ENCODE measurements around the gene PRPF31.
"Not testable (repeated sequence)": the region's sequence is repeated elsewhere in the genome, so short reads cannot be mapped to it uniquely, and the experiment has no call there.

The PRPF31 gene, protein sequence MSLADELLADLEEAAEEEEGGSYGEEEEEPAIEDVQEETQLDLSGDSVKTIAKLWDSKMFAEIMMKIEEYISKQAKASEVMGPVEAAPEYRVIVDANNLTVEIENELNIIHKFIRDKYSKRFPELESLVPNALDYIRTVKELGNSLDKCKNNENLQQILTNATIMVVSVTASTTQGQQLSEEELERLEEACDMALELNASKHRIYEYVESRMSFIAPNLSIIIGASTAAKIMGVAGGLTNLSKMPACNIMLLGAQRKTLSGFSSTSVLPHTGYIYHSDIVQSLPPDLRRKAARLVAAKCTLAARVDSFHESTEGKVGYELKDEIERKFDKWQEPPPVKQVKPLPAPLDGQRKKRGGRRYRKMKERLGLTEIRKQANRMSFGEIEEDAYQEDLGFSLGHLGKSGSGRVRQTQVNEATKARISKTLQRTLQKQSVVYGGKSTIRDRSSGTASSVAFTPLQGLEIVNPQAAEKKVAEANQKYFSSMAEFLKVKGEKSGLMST

GRCh38 chr19:54115109-54116063 is at the start of gene PRPF31, which contains the start of gene TFPT:
TSS of gene PRPF31 (plus strand) at chr19:54115754. CDS start at chr19:54118279, 2,525 bp downstream.
TSS of gene TFPT (minus strand) at chr19:54115657. CDS start at chr19:54115269, 388 bp downstream.
- peak; percentile 90 to 97 for DNase-seq (ENCODE audit: low read depth in 1 of 2, low spot score in 1 of 2)

DNA sequence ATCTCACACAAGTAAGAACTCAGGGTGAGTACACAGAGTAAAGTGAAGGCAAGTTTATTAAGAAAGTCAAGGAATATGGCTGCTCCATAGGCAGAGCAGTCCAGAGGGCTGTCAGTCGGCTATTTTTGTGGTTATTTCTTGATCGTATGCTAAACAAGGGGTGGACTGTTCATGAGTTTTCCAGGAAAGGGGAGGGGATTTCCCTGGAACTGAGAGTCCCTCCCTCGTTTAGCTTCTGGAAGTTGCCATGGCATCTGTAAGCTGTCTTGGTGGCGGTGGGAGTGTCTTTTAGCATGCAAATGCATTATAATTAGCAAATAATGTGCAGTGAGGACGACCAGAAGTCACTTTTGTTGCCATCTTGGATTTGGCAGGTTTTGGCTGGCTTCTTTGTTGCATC is 46.1 kb upstream of the PRPF31 start:
- no peak for DNase-seq (ENCODE audit: low read depth in 1 of 2, low spot score in 1 of 2)

DNA sequence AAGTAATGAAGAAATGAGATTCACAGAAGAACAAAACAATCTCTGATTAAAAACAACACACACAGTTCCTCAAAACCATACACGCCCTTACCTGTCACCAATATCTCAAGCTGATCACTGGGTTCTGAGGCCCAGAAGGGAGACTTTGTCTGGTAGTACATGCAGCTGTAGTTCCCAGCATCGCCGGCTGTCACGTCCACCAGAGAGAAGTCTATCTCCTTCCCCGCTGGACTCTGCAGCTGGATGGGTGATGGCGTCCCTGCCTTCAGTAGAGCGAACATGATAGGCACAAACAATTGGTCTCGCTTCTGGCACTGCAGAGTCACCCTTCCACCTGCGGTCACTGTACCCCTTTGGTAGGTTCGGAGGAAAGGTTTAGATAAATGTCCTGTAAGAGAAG is 41.7 kb upstream of the PRPF31 start:
- DNase-seq (ENCODE audit: low read depth in 1 of 2, low spot score in 1 of 2), result no peak

DNA sequence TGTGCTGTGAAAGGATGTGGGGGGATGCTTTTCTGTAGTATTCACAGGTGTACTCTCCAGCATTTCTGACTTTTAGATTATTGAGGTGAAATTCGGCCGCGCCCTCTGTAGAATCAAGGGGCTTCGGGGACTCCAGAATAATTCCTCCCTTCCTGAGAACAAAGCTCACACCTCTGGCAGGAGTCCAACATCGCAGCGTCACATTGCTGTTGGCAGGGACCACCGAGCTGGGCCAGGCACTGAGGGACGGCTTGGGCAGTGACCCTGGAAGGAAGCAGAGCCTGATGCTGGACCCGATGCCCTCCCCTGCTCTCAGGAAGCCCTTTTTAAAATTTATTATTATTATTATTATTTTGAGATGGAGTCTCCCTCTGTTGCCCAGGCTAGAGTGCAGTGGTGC is 40.7 kb upstream of the PRPF31 start:
- no peak for DNase-seq (ENCODE audit: low read depth in 1 of 2, low spot score in 1 of 2)

- DNase-seq (ENCODE audit: low read depth in 1 of 2, low spot score in 1 of 2), result no peak
These were observed 38.2 kb upstream of the PRPF31 start for GRCh38 chr19:54077334-54077733.

GRCh38 chr19:54081032-54081431 is 34.5 kb upstream of the PRPF31 start, which contains the start of gene TARM1:
TSS of gene TARM1 (minus strand) at chr19:54081365. CDS start at chr19:54081340, 25 bp downstream.
- no peak for DNase-seq (ENCODE audit: low read depth in 1 of 2, low spot score in 1 of 2)

GRCh38 chr19:54084410-54084809 is 31.1 kb upstream of the PRPF31 start:
- DNase-seq (ENCODE audit: low read depth in 1 of 2, low spot score in 1 of 2), result no peak

DNA sequence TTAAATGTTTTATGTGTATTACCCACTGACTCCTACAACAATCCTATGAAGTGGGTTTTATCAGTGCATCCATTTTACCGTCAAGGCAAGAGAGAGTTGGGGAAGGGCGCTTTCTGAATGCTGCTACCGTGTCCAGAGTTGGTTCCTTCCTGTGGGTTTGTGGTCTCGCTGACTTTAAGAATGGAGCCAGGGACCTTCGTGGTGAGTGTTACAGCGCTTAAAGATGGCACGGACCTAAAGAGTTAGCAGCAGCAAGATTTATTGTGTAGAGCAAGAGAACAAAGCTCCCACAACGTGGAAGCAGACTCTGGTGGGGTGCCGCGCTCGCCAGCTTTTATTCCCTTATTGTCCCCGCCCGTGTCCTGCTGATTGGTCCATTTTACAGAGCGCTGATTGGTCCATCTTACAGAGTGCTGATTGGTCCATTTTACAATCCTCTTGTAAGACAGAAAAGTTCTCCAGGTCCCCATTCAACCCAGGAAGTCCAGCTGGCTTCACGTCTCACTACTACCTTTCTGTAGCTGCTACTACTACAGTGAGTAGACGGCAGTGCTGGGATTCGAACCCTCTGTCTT is 21.0 kb upstream of the PRPF31 start:
- DNase-seq (ENCODE audit: low read depth in 1 of 2, low spot score in 1 of 2), result no peak

GRCh38 chr19:54095136-54095858 is 20.3 kb upstream of the PRPF31 start:
- DNase-seq (ENCODE audit: low read depth in 1 of 2, low spot score in 1 of 2), result no peak

DNA sequence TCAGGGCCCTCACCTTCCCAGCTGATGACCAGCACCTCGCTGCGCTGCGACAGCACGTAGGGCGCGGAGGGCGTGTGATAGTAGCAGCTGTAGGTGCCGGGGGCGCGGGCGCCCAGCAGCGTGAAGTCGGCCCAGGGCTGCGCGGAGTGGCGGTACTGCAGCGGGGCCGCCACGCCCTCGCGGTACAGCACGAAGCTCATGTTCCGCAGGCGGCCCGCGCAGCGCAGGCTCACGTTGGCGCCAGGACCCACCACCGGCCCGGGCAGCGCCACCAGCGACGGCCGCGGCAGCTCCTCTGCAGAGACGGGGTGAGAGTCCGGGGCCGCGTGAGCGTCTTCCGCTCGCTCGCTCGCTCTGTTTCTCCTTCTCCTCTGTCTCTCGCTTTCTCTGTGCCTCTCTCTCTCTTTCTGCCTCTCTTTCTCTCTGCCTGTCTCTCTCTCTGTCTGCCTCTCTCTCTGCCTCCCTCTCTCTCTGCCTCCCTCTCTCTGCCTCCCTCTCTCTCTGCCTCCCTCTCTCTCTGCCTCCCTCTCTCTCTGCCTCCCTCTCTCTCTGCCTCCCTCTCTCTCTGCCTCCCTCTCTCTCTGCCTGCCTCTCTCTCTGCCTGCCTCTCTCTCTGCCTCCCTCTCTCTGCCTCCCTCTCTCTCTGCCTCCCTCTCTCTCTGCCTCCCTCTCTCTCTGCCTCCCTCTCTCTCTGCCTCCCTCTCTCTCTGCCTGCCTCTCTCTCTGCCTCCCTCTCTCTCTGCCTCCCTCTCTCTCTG is 19.5 kb upstream of the PRPF31 start:
- not testable (repeated sequence) for DNase-seq (ENCODE audit: low read depth in 1 of 2, low spot score in 1 of 2)

DNA sequence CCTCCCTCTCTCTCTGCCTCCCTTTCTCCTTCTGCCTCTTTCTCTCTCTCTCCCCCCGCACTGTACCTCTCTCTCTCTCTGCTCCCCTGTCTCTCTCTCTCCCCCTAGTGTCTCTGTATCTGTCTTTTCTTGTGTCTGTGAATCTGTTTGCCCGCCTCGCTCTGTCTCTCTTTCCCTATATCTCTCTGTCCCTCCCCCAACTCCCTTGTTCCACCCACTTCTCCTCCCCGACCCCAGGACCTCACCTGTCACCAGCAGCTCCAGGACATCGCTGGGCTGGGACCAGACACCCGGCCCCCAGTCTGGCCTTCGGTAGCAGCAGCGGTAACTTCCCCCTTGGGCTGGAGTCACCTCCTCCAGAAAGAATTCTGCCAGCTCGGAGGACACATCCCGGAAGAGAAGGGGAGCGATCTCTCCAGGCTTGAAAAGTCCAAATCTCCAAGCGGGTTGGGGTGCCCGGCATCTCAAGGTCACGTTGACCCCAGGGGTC is 18.9 kb upstream of the PRPF31 start:
- DNase-seq (ENCODE audit: low read depth in 1 of 2, low spot score in 1 of 2), result no peak

GRCh38 chr19:54099190-54099902 is 16.2 kb upstream of the PRPF31 start:
- DNase-seq (ENCODE audit: low read depth in 1 of 2, low spot score in 1 of 2), result no peak

DNA sequence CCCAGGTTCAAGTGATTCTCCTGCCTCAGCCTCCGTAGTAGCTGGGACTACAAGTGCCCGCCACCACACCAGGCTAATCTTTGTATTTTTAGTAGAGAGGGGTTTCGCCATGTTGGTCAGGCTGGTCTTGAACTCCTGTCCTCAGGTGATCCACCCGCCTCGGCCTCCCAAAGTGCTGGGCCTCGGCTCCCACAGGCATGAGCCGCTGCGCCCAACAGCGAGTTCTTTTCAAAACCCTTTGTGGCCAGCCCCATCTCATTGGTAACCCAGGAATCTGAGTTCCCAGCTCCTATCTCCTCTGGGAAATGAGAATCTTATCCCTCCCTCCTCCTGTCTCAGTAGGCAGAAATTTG is 15.7 kb upstream of the PRPF31 start:
- not testable (repeated sequence) for DNase-seq (ENCODE audit: low read depth in 1 of 2, low spot score in 1 of 2)

- DNase-seq (ENCODE audit: low read depth in 1 of 2, low spot score in 1 of 2), result no peak
These were observed 15.0 kb upstream of the PRPF31 start, which contains the start of gene OSCAR for GRCh38 chr19:54100561-54100960. TSS of gene OSCAR (minus strand) at chr19:54100803. CDS start at chr19:54100792, 11 bp downstream.

- peak; percentile 88 to 95 for DNase-seq (ENCODE audit: low read depth in 1 of 2, low spot score in 1 of 2)
These were observed 13.0 kb upstream of the PRPF31 start, which contains the start of gene NDUFA3 for GRCh38 chr19:54102421-54103169. TSS of gene NDUFA3 (plus strand) at chr19:54102855. CDS start at chr19:54102879, 24 bp downstream.

DNA sequence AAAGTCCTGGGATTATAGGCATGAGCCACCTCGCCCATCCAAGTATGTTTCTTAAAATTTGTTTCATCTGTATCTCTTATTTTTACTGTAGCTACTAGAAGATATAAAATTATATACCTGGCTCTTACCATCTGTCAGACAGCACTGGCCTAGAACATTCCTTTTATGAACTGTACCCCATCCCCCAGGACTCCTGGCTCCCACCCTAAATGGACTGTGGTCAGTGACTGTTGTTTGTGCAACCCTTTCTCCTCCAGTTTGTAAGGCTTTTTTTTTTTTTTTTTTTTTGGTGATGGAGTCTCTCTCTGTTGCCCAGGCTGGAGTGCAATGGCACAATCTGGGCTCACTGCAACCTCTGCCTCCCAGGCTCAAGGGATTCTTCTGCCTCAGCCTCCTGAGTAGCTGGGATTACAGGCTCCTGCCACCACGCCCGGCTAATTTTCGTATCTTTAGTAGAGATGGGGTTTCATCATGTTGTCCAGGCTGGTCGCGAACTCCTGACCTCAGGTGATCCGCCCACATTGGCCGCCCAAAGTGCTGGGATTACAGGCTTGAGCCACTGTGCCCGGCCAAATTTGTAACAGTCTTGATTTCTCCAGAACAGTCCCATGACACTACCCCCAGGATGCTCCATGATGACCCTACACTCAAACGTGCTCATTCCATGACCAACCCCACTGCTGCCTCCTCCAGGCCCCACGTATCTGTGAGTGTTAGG is 10.4 kb upstream of the PRPF31 start:
- no peak for DNase-seq (ENCODE audit: low read depth in 1 of 2, low spot score in 1 of 2)

DNA sequence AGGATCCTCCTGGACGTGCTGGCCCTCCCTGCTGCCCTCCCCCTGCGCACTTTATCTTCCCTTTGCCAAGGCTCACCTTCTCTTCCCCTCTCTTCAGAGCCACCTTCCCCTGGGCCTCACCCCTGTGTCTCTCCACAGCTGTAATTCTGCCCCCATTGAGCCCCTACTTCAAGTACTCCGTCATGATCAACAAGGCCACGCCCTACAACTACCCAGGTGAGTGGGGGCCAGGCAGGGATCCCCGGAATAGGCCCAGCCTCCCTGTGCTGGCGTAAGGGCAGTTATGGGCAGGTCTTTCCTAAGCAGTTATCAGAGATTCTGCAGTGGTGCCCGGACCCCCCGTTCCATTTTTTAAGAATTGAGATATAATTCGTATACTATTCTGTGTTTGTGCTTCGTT is 9.8 kb upstream of the PRPF31 start:
- DNase-seq (ENCODE audit: low read depth in 1 of 2, low spot score in 1 of 2), result no peak

All from activated CD4-positive, alpha-beta T cell treated with anti-CD3 and anti-CD28 coated beads, Interleukin-2, amount 50 U/mL, for 24 hours (primary cell).